HT-29 (cell line): ENCODE measurements around the gene CBX2. TPM values are rescaled to one million over a fixed set of nuclear protein-coding genes. Genes with fewer than 3 reads are reported as not detected.

ENCODE experiments used
- DNase-seq: peaks from one replicate; pipeline ENCODE4 v3.0.0-alpha.2; 2015; ENCODE audit warnings: low spot score
- total RNA-seq: library from RNA; depleted of rRNA; stranded (reverse); fragments of >200 nt; shearing (Covaris generic); gene quantifications from 2 replicates; pipeline ENCODE4 v1.2.3, GENCODE V29; 2014; rRNA removed

Gene CBX2
- total RNA-seq, result 9.5 and 13.4 TPM in 2 replicates

DNA sequence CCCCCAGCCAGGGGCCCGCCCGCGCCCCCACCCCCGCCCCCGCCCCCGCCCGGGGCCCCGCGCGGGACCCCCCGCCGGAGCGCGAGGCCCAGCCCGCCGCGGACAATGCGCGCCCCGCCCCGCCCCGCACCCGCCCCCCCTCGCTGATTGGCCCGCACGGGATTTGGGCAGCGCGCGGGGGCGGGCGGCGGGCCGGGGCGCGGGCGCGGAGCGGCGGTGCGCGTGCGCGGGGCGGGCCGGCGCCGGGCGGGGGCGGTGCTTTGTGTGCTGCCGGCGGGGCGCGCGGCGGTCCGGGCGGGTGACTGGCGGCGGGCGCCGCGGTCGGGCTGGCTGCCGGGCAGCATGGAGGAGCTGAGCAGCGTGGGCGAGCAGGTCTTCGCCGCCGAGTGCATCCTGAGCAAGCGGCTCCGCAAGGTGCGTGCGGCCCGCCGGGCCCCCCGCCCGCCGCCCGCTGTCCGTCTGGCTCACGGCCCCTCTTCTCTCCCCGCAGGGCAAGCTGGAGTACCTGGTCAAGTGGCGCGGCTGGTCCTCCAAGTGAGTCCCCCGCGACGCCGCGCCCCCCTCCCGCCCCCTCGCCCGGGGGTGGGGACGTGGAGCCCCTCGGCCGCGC, at the start of gene CBX2:
TSS of gene CBX2 (plus strand) at position 255 of the 610 bp plus-strand sequence. CDS start at position 343, 88 bp downstream.
- DNase-seq, result peak; percentile 54

DNA sequence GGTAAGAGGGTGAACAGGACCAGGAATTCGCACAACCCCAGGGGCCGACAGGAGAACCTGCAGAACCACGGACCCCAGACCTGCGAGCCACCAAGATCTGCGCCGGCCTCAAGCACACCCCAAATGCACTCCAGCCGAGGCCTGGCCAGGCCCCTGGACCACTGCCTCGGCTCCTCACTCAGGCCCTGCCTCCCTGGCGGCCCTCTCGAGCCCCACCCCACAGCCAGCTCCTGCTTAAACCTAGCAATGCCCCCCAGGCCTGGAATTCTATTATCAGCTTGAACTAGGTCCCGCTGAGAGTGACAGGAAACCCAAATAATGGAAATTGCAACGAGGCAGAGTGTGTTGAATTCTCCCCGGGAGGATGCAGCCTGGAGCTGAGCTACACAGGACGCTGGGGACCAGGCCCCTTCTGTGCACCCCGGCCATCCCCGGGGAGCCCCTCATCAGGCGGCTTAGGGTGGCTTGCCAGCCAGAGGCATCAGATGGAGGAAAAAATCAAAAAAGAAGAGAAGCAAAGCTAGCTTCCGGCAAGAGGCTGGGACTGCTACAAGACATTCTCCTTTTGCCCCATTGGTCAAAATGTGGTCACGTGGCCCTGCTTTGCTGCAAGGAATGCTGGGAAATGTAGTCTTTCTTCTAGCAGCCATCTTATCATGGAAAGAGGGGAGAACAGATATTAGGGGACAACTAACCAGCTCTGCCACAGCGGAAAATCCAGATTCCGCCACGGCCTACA, 49.6 kb upstream of the CBX2 start:
- peak; percentile 81 for DNase-seq

DNA sequence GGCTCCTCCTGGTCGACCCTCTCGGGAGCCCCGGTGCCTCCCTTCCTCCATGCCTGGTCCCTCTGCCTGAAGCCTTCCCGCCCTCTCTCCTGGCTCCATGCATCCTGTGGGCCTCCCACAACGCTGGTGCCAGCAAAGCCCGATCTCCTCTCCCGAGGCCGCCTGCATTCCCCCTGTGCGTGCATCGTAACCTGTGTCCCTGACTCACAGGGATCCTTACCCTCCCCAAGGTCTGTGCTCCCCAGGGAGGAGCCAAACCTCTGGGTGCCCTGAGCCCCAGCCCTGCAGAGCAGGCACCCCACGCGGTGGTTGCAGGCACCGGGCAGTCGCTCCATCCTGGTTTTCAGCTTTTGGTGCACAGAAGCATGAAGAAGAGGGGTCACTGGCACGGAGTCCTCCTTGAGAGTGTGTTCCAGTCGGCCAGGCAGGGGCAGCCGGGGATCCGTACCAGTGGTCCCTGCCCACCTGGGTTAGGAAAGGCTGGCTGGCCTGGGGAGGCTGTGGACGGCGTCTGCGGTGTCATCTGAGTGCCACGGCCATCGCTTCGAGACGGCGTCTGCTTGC, 49.0 kb upstream of the CBX2 start:
- DNase-seq, result no peak

DNA sequence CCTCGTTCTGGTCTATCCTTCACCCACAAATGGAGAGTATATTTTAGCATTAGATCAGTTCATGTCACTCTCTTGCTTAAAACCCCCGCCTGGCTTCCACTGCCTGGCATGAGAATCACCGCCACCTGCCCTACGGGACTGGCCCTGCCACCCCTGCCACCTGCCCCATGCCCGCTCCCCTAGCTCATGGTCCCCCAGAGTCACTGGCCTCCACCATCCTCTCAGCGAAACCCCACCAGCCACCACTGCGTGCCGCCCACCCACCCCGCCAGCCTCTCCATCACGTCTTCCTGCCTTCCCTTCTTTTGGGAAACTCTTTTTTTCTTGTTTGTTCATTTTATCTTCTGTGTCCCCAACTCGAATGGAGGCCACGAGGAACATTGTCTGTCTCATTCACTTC, 48.2 kb upstream of the CBX2 start:
- no peak for DNase-seq

DNA sequence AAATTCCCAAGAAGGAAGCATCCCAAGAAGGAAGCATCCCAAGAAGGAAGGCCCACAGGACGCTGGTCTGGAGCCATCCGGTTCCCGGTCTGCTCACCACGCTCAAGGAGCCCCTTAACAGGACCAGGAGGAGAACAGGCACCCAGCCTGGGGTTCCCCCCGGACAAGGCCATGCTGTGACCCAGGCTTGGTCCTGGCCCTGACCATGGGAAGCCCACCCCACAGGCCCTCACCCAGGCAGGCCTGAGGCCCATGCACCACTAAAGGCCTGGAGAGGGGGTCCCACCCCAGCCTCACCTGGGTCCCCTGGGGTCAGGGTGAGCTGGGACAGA, 47.5 kb upstream of the CBX2 start:
- no peak for DNase-seq

DNA sequence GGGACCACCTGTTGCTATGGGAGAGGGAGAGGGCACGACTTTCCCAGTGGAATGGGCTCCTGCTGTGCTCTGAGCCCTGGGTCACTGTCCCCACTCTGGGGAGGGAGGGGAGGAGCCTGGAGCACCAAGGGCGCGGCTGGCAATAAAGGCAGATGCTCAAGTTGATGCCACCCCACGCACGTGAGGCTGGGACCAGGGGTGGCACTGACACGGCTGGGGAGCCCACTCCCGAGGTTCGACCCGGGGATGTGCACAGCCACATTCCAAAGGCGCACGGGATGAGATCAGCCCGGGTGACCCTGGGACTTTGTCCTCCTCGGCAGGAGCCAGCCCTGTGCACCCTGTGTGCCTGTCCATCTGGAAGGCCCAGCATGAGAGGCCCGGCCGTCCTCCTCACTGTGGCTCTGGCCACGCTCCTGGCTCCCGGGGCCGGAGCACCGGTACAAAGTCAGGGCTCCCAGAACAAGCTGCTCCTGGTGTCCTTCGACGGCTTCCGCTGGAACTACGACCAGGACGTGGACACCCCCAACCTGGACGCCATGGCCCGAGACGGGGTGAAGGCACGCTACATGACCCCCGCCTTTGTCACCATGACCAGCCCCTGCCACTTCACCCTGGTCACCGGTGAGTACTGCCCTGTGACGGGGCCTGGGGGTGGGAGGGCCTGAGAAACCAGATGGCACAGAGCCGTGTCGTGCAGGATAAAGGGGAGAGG, 47.0 kb upstream of the CBX2 start, which contains the start of gene ENPP7:
TSS of gene ENPP7 (plus strand) at position 175 of the 715 bp plus-strand sequence. CDS start at position 372, 197 bp downstream.
- no peak for DNase-seq

DNA sequence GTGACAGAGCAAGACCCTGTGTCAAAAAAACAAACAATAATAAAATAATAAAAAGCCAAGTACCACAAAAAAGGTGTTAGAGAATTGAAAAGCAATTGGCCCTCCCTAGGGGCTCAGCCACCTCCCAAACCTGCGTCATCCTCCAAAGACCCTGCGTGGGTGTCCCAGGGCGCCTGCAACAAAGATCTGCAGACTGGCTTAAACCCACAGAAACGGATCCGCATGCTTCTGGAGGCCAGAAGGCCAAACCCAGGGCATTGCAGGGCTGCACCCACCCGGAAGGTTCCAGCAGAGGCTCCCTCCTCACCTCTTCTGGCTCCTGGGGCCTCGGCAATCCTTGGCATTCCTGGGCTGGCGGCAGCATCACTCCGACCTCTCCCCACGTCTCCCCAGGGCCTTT, 45.7 kb upstream of the CBX2 start:
- DNase-seq, result no peak

DNA sequence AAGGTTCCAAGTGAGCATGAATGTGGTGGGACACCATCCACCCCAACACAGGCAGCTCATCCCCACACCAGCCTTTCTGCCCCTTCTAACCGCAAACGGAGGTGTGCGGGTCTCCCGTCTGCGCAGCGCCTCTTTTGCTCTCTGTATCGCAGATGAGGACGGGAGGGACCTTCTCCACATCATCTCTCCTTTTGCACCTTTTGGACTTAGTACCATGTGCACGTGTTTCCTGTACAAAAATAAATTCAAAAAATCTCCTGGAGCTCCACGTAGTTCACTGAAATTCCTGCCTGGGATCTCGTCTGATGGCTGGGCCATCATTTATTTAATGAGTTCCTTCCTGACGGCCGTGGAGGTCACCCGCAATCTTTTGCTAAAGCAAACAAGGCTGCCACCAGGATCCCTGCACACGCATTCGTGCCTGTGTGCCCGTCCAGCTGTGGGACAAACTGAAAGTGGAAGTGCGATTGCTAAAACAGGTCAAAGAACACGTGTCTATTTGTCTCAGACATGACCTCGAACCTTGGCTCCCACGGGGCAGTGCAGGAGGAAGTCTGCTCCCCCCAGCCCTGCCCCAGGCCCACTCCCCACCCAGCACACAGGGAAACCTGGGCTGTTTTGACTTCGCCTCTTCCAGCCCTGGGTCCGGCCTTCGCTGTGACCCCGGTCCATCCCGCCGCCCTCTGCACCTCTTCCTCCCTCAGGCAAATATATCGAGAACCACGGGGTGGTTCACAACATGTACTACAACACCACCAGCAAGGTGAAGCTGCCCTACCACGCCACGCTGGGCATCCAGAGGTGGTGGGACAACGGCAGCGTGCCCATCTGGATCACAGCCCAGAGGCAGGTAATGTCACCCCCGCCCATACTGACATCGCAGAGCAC, 44.9 kb upstream of the CBX2 start:
- no peak for DNase-seq

DNA sequence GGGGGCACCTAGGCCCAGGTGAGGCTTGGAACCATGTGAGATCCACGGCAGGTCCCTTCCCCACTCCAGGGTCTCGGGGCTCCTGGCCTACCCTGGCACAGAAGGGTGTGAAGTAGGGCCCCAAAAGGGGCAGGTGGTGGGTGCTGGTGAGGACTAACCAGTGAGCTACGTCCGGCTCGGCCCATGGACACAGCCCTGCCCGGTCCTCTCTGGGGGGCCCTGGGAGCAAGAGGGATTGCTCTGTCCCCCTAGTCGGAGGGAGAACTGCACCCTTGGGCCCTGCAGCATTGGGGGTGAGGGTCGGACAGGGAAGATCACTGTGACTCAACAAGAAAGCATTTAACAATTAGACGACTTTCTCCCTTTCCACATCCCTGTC, 44.3 kb upstream of the CBX2 start:
- no peak for DNase-seq

DNA sequence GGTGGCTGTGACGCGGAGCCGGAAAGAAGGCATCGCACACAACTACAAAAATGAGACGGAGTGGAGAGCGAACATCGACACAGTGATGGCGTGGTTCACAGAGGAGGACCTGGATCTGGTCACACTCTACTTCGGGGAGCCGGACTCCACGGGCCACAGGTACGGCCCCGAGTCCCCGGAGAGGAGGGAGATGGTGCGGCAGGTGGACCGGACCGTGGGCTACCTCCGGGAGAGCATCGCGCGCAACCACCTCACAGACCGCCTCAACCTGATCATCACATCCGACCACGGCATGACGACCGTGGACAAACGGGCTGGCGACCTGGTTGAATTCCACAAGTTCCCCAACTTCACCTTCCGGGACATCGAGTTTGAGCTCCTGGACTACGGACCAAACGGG, 42.9 kb upstream of the CBX2 start:
- no peak for DNase-seq

DNA sequence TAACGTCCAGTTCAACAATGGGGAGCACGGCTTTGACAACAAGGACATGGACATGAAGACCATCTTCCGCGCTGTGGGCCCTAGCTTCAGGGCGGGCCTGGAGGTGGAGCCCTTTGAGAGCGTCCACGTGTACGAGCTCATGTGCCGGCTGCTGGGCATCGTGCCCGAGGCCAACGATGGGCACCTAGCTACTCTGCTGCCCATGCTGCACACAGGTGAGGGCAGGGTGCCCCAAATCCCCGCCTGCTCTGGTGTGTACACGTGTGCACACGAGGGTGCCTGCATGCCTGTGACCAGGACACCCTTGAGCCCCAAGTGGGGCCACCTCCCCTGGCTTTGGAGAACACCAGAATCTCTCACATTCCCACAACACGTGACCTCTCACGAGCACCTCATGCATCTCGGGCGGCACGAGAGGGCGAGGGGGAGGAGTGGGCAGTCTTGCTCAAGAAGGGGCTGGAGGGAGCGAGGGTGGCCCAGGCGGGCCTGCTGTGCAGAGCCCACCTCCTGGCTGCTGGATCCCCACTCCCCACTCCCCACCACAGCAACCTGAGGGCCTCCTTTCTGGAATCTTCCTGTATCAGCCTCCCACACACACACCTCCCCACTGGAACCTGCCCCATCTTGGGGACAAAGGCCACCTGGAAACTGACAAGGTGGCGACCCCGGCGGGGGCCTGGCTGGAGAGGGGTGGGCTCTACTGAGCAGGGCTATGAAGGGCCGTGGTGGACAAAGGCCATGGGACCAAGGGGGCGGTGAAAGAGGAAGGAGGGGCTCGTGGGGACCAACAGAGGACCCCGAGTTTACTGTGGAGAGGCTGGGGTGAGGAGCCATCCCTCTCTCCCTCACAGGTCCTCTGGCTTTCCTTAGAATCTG, 40.7 kb upstream of the CBX2 start:
- DNase-seq, result no peak

DNA sequence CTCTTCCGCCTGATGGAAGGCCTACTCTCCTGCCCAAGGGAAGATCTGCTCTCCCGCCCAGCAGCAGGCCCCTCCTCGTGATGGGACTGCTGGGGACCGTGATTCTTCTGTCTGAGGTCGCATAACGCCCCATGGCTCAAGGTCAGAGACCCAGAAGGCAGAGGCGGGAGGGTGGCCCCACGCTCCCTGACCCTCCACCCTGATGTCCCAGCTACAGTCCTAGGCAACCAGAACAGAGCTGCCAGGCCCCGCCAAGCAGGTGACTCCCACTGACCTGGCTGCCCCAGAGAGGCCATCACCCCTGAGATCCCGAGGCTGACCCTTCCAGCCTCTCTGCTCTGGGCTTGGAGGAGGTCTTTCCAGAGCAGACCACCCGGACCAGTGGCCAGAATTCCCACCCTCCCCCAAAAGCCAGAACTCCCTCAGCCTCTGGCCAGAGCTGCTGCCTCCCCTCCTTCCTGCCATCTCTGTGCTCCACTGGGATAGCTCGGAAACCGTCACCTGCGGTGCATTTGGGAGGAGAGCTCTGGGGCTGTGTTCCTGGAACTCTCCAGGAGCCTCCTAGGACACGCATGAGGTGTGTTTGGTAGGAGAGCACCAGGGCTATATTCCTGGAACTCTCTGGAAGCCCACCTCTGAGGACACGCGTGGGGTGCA, 39.9 kb upstream of the CBX2 start:
- no peak for DNase-seq

DNA sequence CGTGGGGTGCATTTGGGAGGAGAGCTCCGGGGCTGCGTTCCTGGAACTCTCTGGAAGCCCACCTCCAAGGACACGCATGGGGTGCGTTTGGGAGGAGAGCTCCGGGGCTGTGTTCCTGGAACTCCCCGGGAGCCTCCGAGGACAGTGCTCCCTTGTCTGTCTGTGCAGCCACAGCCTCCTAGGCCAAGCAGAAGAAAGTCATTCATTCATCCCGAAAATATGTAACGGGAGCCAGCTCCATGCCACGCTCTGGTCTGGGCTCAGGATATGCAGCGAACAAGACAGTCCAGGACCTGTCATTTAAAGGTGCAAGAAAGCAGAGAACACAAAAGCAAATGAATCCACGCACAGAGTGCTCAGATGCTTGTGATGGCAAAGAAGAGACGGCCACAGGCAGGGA, 39.3 kb upstream of the CBX2 start:
- no peak for DNase-seq

DNA sequence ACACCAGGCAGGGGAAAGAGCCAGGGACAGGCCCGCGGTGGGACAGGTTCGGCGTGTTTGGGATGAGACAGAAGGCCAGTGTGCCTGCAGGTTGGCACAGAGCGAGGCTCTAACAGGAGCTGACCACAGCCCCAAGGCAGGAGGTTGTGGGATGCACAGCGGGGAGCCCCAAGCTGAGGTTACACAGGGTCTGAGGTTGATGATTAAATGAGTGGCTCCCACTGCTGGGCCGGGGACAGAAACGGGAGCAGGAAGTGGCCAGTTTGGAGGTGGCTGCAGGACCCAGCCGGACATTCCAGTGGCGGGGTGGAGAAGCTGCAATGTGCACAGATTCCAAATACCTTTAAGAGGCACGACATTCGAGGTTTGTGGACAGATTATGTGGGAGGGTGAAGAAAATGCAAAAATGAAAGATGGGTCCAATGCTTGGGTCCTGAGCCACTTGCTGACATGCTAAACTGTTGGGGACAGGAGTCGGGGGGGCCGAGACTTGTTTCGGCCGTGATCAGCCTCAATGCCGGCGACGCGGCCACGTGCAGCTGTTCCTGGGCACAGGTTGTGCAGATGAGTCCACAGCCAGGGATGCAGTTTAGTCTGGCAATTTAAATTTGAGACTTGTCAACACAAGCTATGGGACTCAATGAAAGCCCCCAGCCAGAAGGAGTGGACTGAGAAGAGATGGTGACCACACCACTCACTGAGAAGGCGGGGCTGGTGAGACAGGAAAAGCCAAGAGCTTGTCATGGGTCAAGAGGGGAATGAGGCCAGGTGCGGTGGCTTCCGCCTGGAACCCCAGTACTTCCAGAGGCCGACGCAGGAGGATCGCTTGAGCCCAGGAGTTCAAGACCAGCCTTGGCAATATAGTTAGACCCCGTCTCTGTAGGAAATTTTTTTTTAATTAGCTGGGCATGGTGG, 38.5 kb upstream of the CBX2 start:
- DNase-seq, result peak; percentile 26

DNA sequence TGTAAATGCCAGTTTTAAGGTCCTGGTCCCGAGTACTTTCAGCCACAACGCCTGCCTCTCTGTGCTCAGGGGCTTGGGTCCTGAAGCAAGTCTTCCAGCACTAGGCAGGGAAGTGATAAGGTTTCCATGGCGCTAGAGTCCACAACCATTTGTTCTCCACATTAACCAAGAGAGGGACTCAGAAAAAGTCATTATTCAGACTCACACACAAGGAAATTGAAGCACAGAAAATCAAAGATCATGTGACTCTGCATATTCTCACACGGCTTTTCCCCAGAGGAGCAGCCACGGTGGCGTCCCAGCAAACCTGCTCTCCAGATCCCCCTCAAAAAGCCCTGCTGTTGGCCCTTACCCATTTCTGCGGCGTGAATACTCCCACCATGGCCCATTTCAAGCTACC, 37.5 kb upstream of the CBX2 start:
- DNase-seq, result peak; percentile 36

DNA sequence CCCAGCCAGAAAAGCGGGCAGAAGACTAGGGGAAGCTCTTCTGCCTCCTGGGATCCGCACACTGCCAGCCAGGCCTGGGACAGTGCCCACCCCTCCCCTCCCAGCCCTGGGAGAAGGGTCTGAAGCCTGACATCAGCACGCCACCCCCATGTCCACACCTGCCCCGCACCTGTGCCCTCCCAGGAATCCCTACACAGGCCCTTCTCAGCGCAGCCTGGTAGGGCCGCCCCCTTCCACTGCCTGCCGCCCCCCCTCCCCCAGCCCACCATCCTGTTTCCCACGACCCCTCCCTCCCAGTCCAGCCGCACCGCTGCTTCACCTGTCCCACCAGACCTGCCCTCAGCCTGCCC, 36.6 kb upstream of the CBX2 start:
- no peak for DNase-seq

DNA sequence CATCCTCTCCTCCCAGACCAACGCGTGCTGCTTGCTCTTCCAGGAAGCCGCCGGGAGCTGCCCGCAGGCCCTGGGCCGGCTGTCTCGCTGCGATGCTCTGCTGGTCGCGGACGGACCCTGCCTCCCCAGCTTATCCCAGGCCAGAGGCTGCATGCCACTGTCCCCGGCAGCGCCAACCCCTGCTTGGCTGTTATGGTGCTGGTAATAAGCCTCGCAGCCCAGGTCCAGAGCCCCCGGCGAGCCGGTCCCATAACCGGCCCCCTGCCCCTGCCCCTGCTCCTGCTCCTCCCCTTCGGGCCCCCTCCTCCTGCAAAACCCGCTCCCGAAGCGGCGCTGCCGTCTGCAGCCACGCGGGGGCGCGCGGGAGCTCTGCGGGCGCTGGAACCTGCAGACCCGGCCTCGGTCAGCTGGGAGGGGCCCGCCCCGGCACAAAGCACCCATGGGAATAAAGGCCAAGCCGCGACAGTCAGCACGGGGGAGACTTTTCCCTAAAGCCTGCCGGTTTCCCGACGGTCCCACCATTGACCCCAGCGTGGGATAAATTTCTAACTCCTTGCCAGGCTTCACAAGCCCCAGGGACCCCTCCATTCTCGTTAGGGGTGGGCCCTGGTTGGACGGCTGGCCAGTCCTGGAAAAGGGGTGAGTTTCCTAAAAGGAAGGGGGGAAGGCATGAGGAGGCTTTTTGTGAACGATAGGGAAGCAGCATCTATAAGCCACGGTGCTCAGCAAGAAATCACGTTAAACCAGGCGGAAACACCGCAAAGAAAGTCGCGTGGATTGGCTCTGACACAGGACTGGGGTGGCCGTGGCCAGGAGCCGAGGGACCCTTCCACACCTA, 36.0 kb upstream of the CBX2 start:
- peak; percentile 62 for DNase-seq

DNA sequence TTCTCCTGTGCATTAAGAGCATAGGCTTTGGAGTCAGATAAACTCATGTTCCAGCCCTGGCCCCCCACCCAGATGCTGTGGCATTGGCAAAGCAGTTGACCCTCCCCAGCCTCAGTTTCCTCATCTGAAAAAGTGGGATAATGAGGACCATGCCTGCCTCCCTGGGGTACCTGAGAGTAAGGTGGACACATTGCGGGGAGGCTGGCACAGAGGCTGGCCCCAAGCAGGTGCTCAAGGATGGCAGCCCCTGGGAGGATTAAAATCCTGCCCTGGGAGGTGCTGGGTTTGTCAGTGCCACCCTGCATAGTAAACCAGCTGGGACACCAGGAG, 35.4 kb upstream of the CBX2 start:
- no peak for DNase-seq
